Measurements from ENCODE around the gene TRMU.

DNA sequence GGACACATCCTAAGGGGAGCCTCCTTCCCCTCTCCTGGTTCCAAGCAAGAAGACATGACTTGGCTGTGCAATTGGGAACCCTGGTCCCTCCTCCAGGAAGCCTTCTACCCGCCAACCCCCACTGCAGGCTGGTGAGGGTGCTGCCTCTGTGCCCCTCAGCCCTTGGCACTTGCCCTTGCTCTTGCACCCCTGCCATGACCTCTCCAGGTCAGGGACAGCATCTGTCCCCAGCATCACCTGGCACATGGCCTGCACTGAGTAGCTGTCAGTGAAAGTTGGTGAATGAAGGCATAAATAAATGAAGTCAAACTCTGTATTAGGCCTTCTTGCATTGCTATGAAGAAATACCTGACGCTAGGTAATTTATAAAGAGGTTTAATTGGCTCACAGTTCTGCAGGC, 40.7 kb upstream of the TRMU start:
- no peak for TF ChIP-seq POLR2A (IDR thresholded peaks at IDR 0.05)
- TF ChIP-seq, protein P1, sequence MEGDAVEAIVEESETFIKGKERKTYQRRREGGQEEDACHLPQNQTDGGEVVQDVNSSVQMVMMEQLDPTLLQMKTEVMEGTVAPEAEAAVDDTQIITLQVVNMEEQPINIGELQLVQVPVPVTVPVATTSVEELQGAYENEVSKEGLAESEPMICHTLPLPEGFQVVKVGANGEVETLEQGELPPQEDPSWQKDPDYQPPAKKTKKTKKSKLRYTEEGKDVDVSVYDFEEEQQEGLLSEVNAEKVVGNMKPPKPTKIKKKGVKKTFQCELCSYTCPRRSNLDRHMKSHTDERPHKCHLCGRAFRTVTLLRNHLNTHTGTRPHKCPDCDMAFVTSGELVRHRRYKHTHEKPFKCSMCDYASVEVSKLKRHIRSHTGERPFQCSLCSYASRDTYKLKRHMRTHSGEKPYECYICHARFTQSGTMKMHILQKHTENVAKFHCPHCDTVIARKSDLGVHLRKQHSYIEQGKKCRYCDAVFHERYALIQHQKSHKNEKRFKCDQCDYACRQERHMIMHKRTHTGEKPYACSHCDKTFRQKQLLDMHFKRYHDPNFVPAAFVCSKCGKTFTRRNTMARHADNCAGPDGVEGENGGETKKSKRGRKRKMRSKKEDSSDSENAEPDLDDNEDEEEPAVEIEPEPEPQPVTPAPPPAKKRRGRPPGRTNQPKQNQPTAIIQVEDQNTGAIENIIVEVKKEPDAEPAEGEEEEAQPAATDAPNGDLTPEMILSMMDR (IDR thresholded peaks at IDR 0.05 in 4 of 5, conservative IDR thresholded peaks at IDR 0.05 in 1 of 5), result no peak

All from gastrocnemius medialis (tissue), 4 donors.